K562 (cell line): ENCODE measurements around the gene ZNF26. TPM values are rescaled to one million over a fixed set of nuclear protein-coding genes. Genes with fewer than 3 reads are reported as not detected.

Experiments
- CAMTA2 ChIP-seq: fragments of 250-450 bp; sonication (Bioruptor Pico); conservative IDR thresholded peaks from 2 replicates; pipeline ENCODE4 v1.5.1; 2022
- CBX1 ChIP-seq: sonication (generic); IDR thresholded peaks from 2 replicates; pipeline ENCODE4 v1.6.1; 2016; ENCODE audit warnings: antibody characterized with exemption, low read depth, mild to moderate bottlenecking
- CBX5 ChIP-seq: IDR thresholded peaks from 2 replicates; pipeline ENCODE4 v1.6.1; 2014; ENCODE audit warnings: low read depth, borderline replicate concordance
- CTBP1 ChIP-seq: fragments of 450-650 bp; IDR thresholded peaks from 2 replicates; pipeline ENCODE4 v1.6.1; 2016; ENCODE audit warnings: borderline replicate concordance
- DNMT1 ChIP-seq: fragments of 450-650 bp; IDR thresholded peaks from 2 replicates; pipeline ENCODE4 v1.6.1; 2016; ENCODE audit warnings: antibody characterized with exemption, mild to moderate bottlenecking
- E2F3 ChIP-seq: fragments of 250-450 bp; sonication (Bioruptor Pico); IDR thresholded peaks from 2 replicates; pipeline ENCODE4 v1.4.0; 2020; ENCODE audit warnings: mild to moderate bottlenecking
- ETV5 ChIP-seq: sonication (generic); formaldehyde crosslinking; IDR thresholded peaks from 2 replicates; pipeline ENCODE4 v1.4.0; 2020; ENCODE audit warnings: low read depth, mild to moderate bottlenecking, missing genetic modification reagents
- FOXP1 ChIP-seq: sonication (generic); formaldehyde crosslinking; IDR thresholded peaks from 2 replicates; pipeline ENCODE4 v1.8.0; 2022; ENCODE audit warnings: mild to moderate bottlenecking, missing genetic modification reagents
- GATA2 ChIP-seq: sonication (generic); formaldehyde crosslinking; IDR thresholded peaks from 2 replicates; pipeline ENCODE4 v1.4.0; 2020; ENCODE audit warnings: mild to moderate bottlenecking, missing genetic modification reagents
- NR2F6 ChIP-seq: fragments of 450-650 bp; formaldehyde crosslinking; IDR thresholded peaks from 2 replicates; pipeline ENCODE4 v1.4.0; 2020; ENCODE audit warnings: mild to moderate bottlenecking
- SAFB2 ChIP-seq: fragments of 200-400 bp; formaldehyde crosslinking; IDR thresholded peaks from 2 replicates; pipeline ENCODE4 v1.6.1; 2018; ENCODE audit warnings: borderline replicate concordance, low read length, low read depth, moderate library complexity; ENCODE audit not compliant: severe bottlenecking
- SMARCC2 ChIP-seq: fragments of 450-650 bp; IDR thresholded peaks from 2 replicates; pipeline ENCODE4 v1.6.1; 2017; ENCODE audit warnings: antibody characterized with exemption, moderate library complexity, mild to moderate bottlenecking, low read depth
- ZNF324 ChIP-seq: fragments of 250-450 bp; sonication (Bioruptor Pico); IDR thresholded peaks from 2 replicates; pipeline ENCODE4 v1.4.0; 2020; ENCODE audit warnings: mild to moderate bottlenecking
- ZNF347 ChIP-seq: fragments of 450-650 bp; formaldehyde crosslinking; IDR thresholded peaks from 2 replicates; pipeline ENCODE4 v1.4.0; 2020; ENCODE audit warnings: low read depth, mild to moderate bottlenecking, moderate library complexity
- ZNF699 ChIP-seq: fragments of 250-450 bp; sonication (Bioruptor Pico); IDR thresholded peaks from 2 replicates; pipeline ENCODE4 v1.8.0; 2021; ENCODE audit warnings: mild to moderate bottlenecking, moderate library complexity; ENCODE audit not compliant: insufficient replicate concordance
- ZZZ3 ChIP-seq: fragments of 450-650 bp; IDR thresholded peaks from 2 replicates; pipeline ENCODE4 v1.6.1; 2016; ENCODE audit warnings: antibody characterized with exemption, mild to moderate bottlenecking, moderate library complexity
- polyA plus RNA-seq, 8 experiments: library from polyadenylated mRNA; depleted of rRNA in 4 of 8; stranded (reverse) in 5 of 8; unstranded in 3 of 8; fragments of >200 nt; fragmentation: Nextera tagmentation in 2 of 8; fragmentation: Illumina TruSeq in 1 of 8; extraction: Ambion mirVana in 2 of 8; extraction: Trizol in 1 of 8; gene quantifications; 2 replicates each; pipeline versions ENCODE4 v1.2.1 to v1.2.3, GENCODE V29; 2011 to 2014; ENCODE audit warnings: inconsistent platforms in 1 of 8, missing spikeins in 1 of 8
- total RNA-seq, 7 experiments: library from RNA; depleted of rRNA in 6 of 7; stranded (reverse); fragments of >200 nt in 6 of 7; fragmentation: Illumina TruSeq in 2 of 7; extraction: Trizol in 2 of 7; gene quantifications; 2 replicates each; pipeline versions ENCODE4 v1.2.1 to v1.2.3, GENCODE V29; 2011 to 2021; ENCODE audit warnings: low replicate concordance in 1 of 7
- TF ChIP-seq, protein P1 (sequence below): fragments of 450-650 bp; IDR thresholded peaks from 2 replicates; pipeline ENCODE4 v1.6.1; 2018; ENCODE audit warnings: mild to moderate bottlenecking, low read depth; ENCODE audit not compliant: partially characterized antibody
- TF ChIP-seq, protein P2 (sequence below): sonication (generic); IDR thresholded peaks from 2 replicates; pipeline ENCODE4 v1.6.1; 2016
- TF ChIP-seq, protein P3 (sequence below): fragments of 250-450 bp; sonication (Bioruptor Pico); IDR thresholded peaks from 2 replicates; pipeline ENCODE4 v1.5.0; 2020; ENCODE audit warnings: mild to moderate bottlenecking, borderline replicate concordance
- TF ChIP-seq, protein P4 (sequence below): fragments of 150-350 bp; conservative IDR thresholded peaks from 2 replicates; pipeline ENCODE4 v1.6.1; 2014; ENCODE audit warnings: low read length
- TF ChIP-seq, protein P5 (sequence below): fragments of 250-450 bp; sonication (Bioruptor Pico); IDR thresholded peaks from 2 replicates; pipeline ENCODE4 v1.9.0; 2021; ENCODE audit warnings: mild to moderate bottlenecking

The ZNF26 gene
- total and polyA plus RNA-seq, 9 of the 15 experiments (the other 6 are each of a cell fraction or from before 2014, with no cell fraction given), result 1.2 to 14.1 (median 8.0) TPM

DNA sequence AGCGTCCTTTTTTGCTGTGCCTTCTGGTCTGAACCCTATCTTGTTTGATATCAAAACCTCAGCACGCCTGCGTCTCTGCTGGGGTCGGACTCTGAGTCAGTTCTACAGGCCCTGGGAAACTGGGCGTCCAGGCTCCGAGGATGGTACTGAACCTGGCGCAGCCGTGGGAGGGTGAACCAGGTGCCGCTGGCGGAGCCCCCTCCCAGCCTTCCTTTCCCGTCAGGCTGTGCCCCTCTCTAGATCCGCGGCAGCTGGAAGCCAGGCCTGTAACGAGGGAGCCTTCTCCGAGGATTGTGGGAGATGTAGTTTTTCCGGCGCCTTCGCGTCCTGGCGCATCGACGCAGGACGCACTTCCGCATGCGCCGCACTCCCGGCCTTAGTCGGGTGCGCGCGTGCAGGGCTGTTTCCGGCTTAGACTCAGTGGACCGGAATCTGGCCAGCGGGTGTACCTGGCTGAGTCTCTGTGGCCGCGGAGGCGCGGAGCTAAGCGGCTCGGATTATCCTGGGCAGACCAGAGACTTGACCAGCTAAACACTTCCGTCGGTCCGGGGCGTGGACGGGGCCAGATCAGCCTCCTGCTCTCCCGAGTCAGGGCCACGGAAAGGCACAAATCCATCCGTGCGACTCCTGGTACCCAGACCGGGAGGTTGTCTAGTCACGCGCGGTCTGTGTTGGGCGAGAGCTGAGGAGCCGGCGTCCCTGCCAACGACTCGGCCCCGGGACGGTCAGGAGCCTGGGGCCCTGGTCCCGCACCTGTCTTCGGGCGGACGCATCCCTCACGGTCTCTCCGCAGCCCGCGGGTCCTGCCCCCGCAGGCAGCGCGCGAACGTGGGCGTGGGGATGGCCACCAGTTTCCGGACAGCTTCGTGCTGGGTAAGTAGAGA is at the start of gene ZNF26 (continued):
- TF ChIP-seq, protein P1, sequence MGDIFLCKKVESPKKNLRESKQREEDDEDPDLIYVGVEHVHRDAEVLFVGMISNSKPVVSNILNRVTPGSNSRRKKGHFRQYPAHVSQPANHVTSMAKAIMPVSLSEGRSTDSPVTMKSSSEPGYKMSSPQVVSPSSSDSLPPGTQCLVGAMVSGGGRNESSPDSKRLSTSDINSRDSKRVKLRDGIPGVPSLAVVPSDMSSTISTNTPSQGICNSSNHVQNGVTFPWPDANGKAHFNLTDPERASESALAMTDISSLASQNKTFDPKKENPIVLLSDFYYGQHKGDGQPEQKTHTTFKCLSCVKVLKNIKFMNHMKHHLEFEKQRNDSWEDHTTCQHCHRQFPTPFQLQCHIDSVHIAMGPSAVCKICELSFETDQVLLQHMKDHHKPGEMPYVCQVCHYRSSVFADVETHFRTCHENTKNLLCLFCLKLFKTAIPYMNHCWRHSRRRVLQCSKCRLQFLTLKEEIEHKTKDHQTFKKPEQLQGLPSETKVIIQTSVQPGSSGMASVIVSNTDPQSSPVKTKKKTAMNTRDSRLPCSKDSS, result no peak
- TF ChIP-seq ZNF699 (CRISPR knock-in tag), result no peak
- TF ChIP-seq ETV5 (CRISPR knock-in tag), result peak; percentile 86
- TF ChIP-seq ZNF324, result no peak
- TF ChIP-seq, protein P2, sequence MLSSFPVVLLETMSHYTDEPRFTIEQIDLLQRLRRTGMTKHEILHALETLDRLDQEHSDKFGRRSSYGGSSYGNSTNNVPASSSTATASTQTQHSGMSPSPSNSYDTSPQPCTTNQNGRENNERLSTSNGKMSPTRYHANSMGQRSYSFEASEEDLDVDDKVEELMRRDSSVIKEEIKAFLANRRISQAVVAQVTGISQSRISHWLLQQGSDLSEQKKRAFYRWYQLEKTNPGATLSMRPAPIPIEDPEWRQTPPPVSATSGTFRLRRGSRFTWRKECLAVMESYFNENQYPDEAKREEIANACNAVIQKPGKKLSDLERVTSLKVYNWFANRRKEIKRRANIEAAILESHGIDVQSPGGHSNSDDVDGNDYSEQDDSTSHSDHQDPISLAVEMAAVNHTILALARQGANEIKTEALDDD, result no peak
- no peak; the same call in 1 of the 2 replicates for TF ChIP-seq CBX1
- peak; percentile 91 for TF ChIP-seq FOXP1
- TF ChIP-seq, protein P3, sequence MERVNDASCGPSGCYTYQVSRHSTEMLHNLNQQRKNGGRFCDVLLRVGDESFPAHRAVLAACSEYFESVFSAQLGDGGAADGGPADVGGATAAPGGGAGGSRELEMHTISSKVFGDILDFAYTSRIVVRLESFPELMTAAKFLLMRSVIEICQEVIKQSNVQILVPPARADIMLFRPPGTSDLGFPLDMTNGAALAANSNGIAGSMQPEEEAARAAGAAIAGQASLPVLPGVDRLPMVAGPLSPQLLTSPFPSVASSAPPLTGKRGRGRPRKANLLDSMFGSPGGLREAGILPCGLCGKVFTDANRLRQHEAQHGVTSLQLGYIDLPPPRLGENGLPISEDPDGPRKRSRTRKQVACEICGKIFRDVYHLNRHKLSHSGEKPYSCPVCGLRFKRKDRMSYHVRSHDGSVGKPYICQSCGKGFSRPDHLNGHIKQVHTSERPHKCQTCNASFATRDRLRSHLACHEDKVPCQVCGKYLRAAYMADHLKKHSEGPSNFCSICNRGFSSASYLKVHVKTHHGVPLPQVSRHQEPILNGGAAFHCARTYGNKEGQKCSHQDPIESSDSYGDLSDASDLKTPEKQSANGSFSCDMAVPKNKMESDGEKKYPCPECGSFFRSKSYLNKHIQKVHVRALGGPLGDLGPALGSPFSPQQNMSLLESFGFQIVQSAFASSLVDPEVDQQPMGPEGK, result no peak
- no peak for TF ChIP-seq SMARCC2
- TF ChIP-seq CBX5, result peak; percentile 12; the same call in 1 of the 2 replicates
- TF ChIP-seq GATA2, result peak; percentile 67; the same call in 1 of the 2 replicates
- TF ChIP-seq CTBP1, result peak; percentile 37; the same call in 1 of the 2 replicates
- TF ChIP-seq CAMTA2, result no peak
- TF ChIP-seq ZNF347 (CRISPR knock-in tag), result no peak
- TF ChIP-seq, protein P4, sequence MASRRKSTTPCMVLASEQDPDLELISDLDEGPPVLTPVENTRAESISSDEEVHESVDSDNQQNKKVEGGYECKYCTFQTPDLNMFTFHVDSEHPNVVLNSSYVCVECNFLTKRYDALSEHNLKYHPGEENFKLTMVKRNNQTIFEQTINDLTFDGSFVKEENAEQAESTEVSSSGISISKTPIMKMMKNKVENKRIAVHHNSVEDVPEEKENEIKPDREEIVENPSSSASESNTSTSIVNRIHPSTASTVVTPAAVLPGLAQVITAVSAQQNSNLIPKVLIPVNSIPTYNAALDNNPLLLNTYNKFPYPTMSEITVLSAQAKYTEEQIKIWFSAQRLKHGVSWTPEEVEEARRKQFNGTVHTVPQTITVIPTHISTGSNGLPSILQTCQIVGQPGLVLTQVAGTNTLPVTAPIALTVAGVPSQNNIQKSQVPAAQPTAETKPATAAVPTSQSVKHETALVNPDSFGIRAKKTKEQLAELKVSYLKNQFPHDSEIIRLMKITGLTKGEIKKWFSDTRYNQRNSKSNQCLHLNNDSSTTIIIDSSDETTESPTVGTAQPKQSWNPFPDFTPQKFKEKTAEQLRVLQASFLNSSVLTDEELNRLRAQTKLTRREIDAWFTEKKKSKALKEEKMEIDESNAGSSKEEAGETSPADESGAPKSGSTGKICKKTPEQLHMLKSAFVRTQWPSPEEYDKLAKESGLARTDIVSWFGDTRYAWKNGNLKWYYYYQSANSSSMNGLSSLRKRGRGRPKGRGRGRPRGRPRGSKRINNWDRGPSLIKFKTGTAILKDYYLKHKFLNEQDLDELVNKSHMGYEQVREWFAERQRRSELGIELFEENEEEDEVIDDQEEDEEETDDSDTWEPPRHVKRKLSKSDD, result no peak; the same call in 1 of the 2 replicates
- no peak for TF ChIP-seq ZZZ3
- no peak for TF ChIP-seq NR2F6 (CRISPR knock-in tag)
- TF ChIP-seq SAFB2, result no peak
- TF ChIP-seq E2F3 (CRISPR knock-in tag), result no peak
- no peak for TF ChIP-seq DNMT1
- TF ChIP-seq, protein P5, sequence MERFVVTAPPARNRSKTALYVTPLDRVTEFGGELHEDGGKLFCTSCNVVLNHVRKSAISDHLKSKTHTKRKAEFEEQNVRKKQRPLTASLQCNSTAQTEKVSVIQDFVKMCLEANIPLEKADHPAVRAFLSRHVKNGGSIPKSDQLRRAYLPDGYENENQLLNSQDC (CRISPR knock-in tag), result no peak
